ENCODE data around the gene PXDN. TPM values are rescaled to one million over a fixed set of nuclear protein-coding genes. Genes with fewer than 3 reads are reported as not detected.
"Not testable (repeated sequence)": the region's sequence is repeated elsewhere in the genome, so short reads cannot be mapped to it uniquely, and the experiment has no call there.

PXDN gene
- total and polyA plus RNA-seq, 7 donors: 4.1 to 15.4 (median 9.4) TPM

DNA sequence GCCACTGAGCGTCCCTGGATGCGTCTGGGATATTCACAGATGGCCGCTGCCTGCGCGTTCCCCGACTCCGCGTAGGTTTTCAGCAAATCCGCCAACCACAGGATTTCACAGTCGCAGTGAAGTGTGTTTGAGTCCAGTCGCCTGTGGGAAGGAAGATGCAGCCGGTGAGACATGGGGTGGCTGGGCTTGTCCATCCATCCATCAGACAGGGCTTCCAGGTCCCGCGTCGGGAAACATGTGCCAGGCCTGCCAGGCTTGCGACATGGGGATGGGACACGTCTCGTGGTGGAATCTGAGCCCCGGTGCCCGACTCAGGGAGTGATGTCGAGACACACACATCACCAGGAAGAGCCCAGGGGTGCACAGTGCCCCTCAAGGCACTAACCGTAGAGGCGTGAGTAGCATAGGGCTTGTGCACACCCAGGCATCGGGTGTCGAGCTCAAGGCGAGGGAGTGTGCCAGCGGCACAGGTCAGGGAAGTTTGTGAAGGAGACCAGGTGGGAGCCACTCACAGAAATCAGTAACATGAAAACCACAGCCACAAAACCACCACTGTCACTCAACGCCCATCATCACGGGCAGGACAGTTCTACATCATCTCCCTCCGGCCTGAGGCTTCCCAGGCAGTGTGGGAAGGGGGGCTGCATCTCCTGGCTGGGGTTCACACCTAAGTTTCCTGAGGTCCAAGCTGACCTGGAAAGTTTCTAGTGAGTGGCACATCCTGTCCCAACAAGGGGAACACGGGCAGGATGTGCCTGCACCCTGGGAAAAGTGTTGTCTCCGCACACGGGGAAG lies 63.9 kb downstream of the PXDN start:
- peaks cover 0 to 14% of the 10 kb centered on the region in 2 donors for H3K36me3 ChIP-seq (ENCODE audit: insufficient read depth in 1 of 2, low read depth in 1 of 2)
- no peaks in the 10 kb centered on the region for H3K9me3 ChIP-seq
- peak in 1 of 2 donors; percentile 48 for DNase-seq
- peaks cover 0 to 16% (median 2%) of the 10 kb centered on the region in 3 donors for H3K27me3 ChIP-seq (ENCODE audit: insufficient read depth in 3 of 3, low read length in 2 of 3)
- no peak overlapping the region for H3K4me3 ChIP-seq
- 85 to 90% (median 88%) methylated on average over 33 of the region's 33 CpGs for WGBS, 3 donors
- intact Hi-C loops (cut with DNase I): no loop called here
- no peak for ATAC-seq
- TF ChIP-seq CTCF (IDR thresholded peaks at IDR 0.05): no peak
- H3K4me1 ChIP-seq: no peaks in the 10 kb centered on the region
- H3K27ac ChIP-seq: no peak overlapping the region

DNA sequence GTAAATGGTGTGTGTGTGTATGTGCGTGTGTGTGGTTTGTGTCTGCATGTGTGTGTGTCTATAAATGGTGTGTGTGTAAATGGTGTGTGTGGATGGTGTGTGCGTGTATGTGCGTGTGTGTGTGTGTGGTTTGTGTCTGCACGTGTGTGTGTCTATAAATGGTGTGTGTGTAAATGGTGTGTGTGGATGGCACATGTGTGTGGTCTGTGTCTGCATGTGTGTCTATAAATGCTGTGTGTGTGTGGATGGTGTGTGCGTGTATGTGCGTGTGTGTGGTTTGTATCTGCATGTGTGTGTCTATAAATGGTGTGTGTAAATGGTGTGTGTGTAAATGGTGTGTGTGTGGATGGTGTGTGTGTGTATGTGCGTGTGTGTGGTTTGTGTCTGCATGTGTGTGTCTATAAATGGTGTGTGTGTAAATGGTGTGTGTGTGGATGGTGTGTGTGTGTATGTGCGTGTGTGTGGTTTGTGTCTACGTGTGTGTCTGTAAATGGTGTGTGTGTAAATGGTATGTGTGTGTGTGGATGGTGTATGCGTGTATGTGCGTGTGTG lies 64.8 kb downstream of the PXDN start:
- DNase-seq: not testable (repeated sequence)
- WGBS, 3 donors: 86 to 92% (median 86%) methylated on average over 11 of the region's 11 CpGs

GRCh38 chr2:1679065-1679464 lies 65.2 kb downstream of the PXDN start:
- H3K36me3 ChIP-seq (ENCODE audit: insufficient read depth in 1 of 2, low read depth in 1 of 2): peaks cover 0 to 14% of the 10 kb centered on the region in 2 donors
- H3K27ac ChIP-seq, DNase-seq: not testable (repeated sequence)

More for the DNA sequence above, 64.8 kb downstream of the PXDN start:
- intact Hi-C loops (cut with DNase I); H3K9me3 ChIP-seq; H3K4me1 ChIP-seq; H3K27ac ChIP-seq; H3K4me3 ChIP-seq; ATAC-seq: not testable (repeated sequence)
- Histone ChIP-seq H3K27me3 (ENCODE audit: insufficient read depth in 3 of 3, low read length in 2 of 3) (peaks cover 0 to 16% (median 2%) of the 10 kb centered on the region in 3 donors), H3K36me3 (ENCODE audit: insufficient read depth in 1 of 2, low read depth in 1 of 2) (peaks cover 0 to 14% of the 10 kb centered on the region in 2 donors)

GRCh38 chr2:1678609-1679008 lies 65.7 kb downstream of the PXDN start:
- ATAC-seq (no peak), DNase-seq (peak in 1 of 2 donors; percentile 45)
- no peak overlapping the region for H3K4me3 ChIP-seq
- no peak for TF ChIP-seq CTCF (IDR thresholded peaks at IDR 0.05)
- peaks cover 0 to 16% (median 2%) of the 10 kb centered on the region in 3 donors for H3K27me3 ChIP-seq (ENCODE audit: insufficient read depth in 3 of 3, low read length in 2 of 3)
- H3K9me3 ChIP-seq: no peaks in the 10 kb centered on the region
- H3K36me3 ChIP-seq (ENCODE audit: insufficient read depth in 1 of 2, low read depth in 1 of 2): peaks cover 0 to 17% of the 10 kb centered on the region in 2 donors
- intact Hi-C loops (cut with DNase I): no loop called here
- H3K27ac ChIP-seq: no peak overlapping the region
- 78 to 90% (median 86%) methylated on average over 14 of the region's 14 CpGs for WGBS, 3 donors
- no peaks in the 10 kb centered on the region for H3K4me1 ChIP-seq

More at GRCh38 chr2:1679065-1679464, 65.2 kb downstream of the PXDN start:
- H3K9me3 ChIP-seq; intact Hi-C loops (cut with DNase I); H3K4me1 ChIP-seq; H3K4me3 ChIP-seq; ATAC-seq: not testable (repeated sequence)
- 89 to 92% (median 91%) methylated on average over 7 of the region's 7 CpGs for WGBS, 3 donors
- peaks cover 0 to 16% (median 2%) of the 10 kb centered on the region in 3 donors for H3K27me3 ChIP-seq (ENCODE audit: insufficient read depth in 3 of 3, low read length in 2 of 3)

GRCh38 chr2:1677821-1678165 lies 66.5 kb downstream of the PXDN start:
- WGBS, 3 donors: 84 to 95% (median 85%) methylated on average over 10 to 12 of the region's 12 CpGs
- ATAC-seq: no peak
- intact Hi-C loops (cut with DNase I): no loop called here
- H3K36me3 ChIP-seq (ENCODE audit: insufficient read depth in 1 of 2, low read depth in 1 of 2): peaks cover 0 to 25% of the 10 kb centered on the region in 2 donors
- no peak overlapping the region for H3K27ac ChIP-seq
- H3K27me3 ChIP-seq (ENCODE audit: insufficient read depth in 3 of 3, low read length in 2 of 3): peaks cover 0 to 16% (median 2%) of the 10 kb centered on the region in 3 donors
- TF ChIP-seq CTCF (IDR thresholded peaks at IDR 0.05): no peak
- H3K4me1 ChIP-seq: no peaks in the 10 kb centered on the region
- H3K9me3 ChIP-seq: no peaks in the 10 kb centered on the region
- no peak overlapping the region for H3K4me3 ChIP-seq
- no peak for DNase-seq
